Transverse colon (tissue), 4 donors: ENCODE results near the gene RIPOR1. TPM values are rescaled to one million over a fixed set of nuclear protein-coding genes. Genes with fewer than 3 reads are reported as not detected.

Source experiments
- DNase-seq: peaks from one replicate; pipeline ENCODE4 v3.0.0-alpha.2; 2019
- H3K27ac ChIP-seq, 4 donors: fragments of 200-600 bp; sonication (generic); 2 replicates each; pipeline ENCODE4 v1.5.1; 2016 to 2018; ENCODE audit warnings: inconsistent platforms in 4 of 4
- H3K27me3 ChIP-seq: fragments of 200-600 bp; sonication (generic); 2 replicates; pipeline ENCODE4 v1.5.1; 2017; ENCODE audit warnings: inconsistent platforms
- H3K36me3 ChIP-seq, 4 donors: fragments of 200-600 bp; sonication (generic); 2 replicates each; pipeline ENCODE4 v1.5.1; 2017 to 2019; ENCODE audit warnings: inconsistent platforms in 4 of 4
- H3K4me1 ChIP-seq, 4 donors: fragments of 200-600 bp; sonication (generic); 2 replicates each; pipeline ENCODE4 v1.5.1; 2017 to 2020; ENCODE audit warnings: inconsistent platforms in 4 of 4
- H3K4me3 ChIP-seq, 4 donors: fragments of 200-600 bp; sonication (generic); 1 replicate in 1 of 4; 2 replicates in 3 of 4; pipeline versions ENCODE4 v1.5.1 to v1.6.1; 2017 to 2019; ENCODE audit warnings: inconsistent platforms in 4 of 4
- H3K9me3 ChIP-seq, 2 donors: fragments of 200-600 bp; sonication (generic); 2 replicates each; pipeline ENCODE4 v1.5.1; 2017 to 2019; ENCODE audit warnings: inconsistent platforms in 2 of 2
- CTCF ChIP-seq, 5 experiments: fragments of 200-600 bp in 3 of 5; fragments of 450-650 bp in 2 of 5; sonication (generic) in 3 of 5; IDR thresholded peaks; 1 replicate in 2 of 5; 2 replicates in 3 of 5; pipeline ENCODE4 v1.5.1; 2016 to 2017; ENCODE audit warnings: antibody characterized with exemption in 5 of 5, inconsistent platforms in 3 of 5, mild to moderate bottlenecking in 2 of 5, moderate library complexity in 1 of 5
- EP300 ChIP-seq: sonication (generic); formaldehyde crosslinking; IDR thresholded peaks from one replicate; pipeline ENCODE4 v1.6.1; 2017; ENCODE audit warnings: antibody characterized with exemption, low read depth
- POLR2A ChIP-seq: fragments of 450-650 bp; IDR thresholded peaks from one replicate; pipeline ENCODE4 v1.6.1; 2016; ENCODE audit warnings: antibody characterized with exemption, mild to moderate bottlenecking, moderate library complexity
- POLR2AphosphoS5 ChIP-seq, 3 donors: sonication (generic); formaldehyde crosslinking; IDR thresholded peaks; one replicate each; pipeline ENCODE4 v1.6.1; 2016; ENCODE audit warnings: antibody characterized with exemption in 3 of 3
- WGBS, 2 donors: methylation state at CpG; one replicate each; pipeline ENCODE4 v1.1.5; 2018; ENCODE audit warnings: low coverage in 1 of 2; 5-methylcytosine and 5-hydroxymethylcytosine counted together
- in situ Hi-C, 4 donors: fragments of 200-750 bp; cut with MboI; loops; one replicate each; pipeline versions ENCODE4 v1.15.0 to v1.15.1; 2017; ENCODE audit warnings: low sequenced_read_pairs in 3 of 4, low pct_ligation_motif_present in 1 of 4, low pct_unique_long_range_greater_than_20kb in 1 of 4
- intact Hi-C: fragments of 100-400 bp; cut with DNase I; formaldehyde crosslinking; loops from one replicate; pipeline ENCODE4 v1.15.1; 2023; ENCODE audit warnings: low total_unique reads
- total RNA-seq, 4 donors: library from RNA; depleted of rRNA; stranded (reverse); fragments of >200 nt; gene quantifications; one replicate each; pipeline ENCODE4 v1.1.0, GENCODE V29; 2016

Gene RIPOR1
- total RNA-seq, 4 donors from 2014 or later = 11.2 to 141 (median 24.1) TPM

DNA sequence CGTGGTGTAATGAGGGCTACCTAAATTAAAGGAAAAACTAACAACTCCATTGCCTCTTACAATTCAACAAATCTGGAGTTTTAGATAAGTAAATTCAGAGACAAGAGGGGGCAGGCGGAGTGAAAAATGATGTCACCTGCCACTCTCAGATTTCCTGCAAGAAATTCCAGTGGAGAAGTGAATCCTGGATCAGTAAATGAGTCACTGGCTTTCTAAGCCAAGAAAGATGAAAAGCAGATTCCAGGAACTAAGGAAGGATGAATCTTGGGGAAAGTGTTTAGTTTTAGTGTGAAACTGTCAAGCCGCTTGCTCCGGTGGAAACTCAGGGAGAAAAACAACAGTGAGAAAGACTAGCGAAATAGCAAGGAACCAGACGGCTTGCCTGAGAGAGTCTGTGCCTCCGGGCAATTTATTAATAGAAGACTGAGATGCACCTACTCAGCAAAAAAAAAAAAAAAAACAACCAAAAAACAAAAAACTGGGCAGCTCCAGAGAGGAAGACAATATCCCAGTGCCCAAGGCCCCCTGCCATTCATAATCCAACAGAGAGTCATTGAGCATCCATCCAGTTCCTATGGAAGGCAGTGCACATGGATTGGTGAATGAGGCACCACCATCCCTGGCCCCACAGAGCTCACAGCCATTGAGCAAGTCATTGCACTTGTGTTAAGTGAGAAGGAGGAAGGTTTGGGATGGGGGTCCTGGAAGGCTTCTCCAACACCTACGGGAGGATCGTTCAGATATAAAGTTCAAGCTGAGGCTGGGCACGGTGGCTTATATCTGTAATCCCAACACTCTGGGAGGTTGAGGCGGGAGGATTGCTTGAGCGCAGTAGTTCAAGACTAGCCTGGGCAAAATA lies 12.1 kb upstream of the RIPOR1 start:
- H3K36me3 ChIP-seq = no peaks in the 10 kb centered on the region
- 81 to 88% methylated on average over 6 to 12 of the region's 12 CpGs for WGBS, 2 donors
- H3K4me3 ChIP-seq = no peak overlapping the region
- H3K4me1 ChIP-seq = peaks cover under 1 to 14% (median 5%) of the 10 kb centered on the region in 4 donors
- in situ Hi-C loops = no loop called here
- no peak for DNase-seq
- no peaks in the 10 kb centered on the region for H3K9me3 ChIP-seq
- intact Hi-C loops = no loop called here
- peak overlapping the region in 2 of 4 donors; percentile 34 to 55 for H3K27ac ChIP-seq
- TF ChIP-seq EP300 (no peak), POLR2AphosphoS5 (IDR thresholded peaks at IDR 0.05) (peak in 1 of 3 donors; percentile 17), POLR2A (no peak), CTCF (IDR thresholded peaks at IDR 0.05) (no peak)
- no peaks in the 10 kb centered on the region for H3K27me3 ChIP-seq

- intact Hi-C loops = no loop called here
- Histone ChIP-seq H3K27ac (peak overlapping the region in 2 of 4 donors; percentile 37 to 55), H3K4me3 (no peak overlapping the region), H3K9me3 (no peaks in the 10 kb centered on the region), H3K27me3 (no peaks in the 10 kb centered on the region), H3K4me1 (peaks cover 4 to 18% (median 9%) of the 10 kb centered on the region in 4 donors), H3K36me3 (no peaks in the 10 kb centered on the region)
- WGBS, 2 donors = 78 to 83% methylated on average over 3 of the region's 3 CpGs
- in situ Hi-C loops = no loop called here
- no peak for DNase-seq
- no peak for TF ChIP-seq POLR2AphosphoS5 (IDR thresholded peaks at IDR 0.05)
- no peak for TF ChIP-seq POLR2A
- TF ChIP-seq CTCF (IDR thresholded peaks at IDR 0.05) = no peak
- no peak for TF ChIP-seq EP300
Measured at GRCh38 chr16:67517155-67517445, 11.5 kb upstream of the RIPOR1 start.

GRCh38 chr16:67517661-67518423 lies 10.8 kb upstream of the RIPOR1 start:
- in situ Hi-C loops (no loop called here), intact Hi-C loops (no loop called here)
- no peaks in the 10 kb centered on the region for H3K27me3 ChIP-seq
- peaks cover 4 to 18% (median 9%) of the 10 kb centered on the region in 4 donors for H3K4me1 ChIP-seq
- DNase-seq = peak; percentile 28
- H3K27ac ChIP-seq = peak overlapping the region in 3 of 4 donors; percentile 24 to 77 (median 37)
- WGBS, 2 donors = 67 to 100% methylated on average over 1 to 11 of the region's 11 CpGs
- no peak overlapping the region for H3K4me3 ChIP-seq
- no peaks in the 10 kb centered on the region for H3K9me3 ChIP-seq
- no peaks in the 10 kb centered on the region for H3K36me3 ChIP-seq
- TF ChIP-seq EP300 (no peak), POLR2AphosphoS5 (IDR thresholded peaks at IDR 0.05) (no peak), CTCF (IDR thresholded peaks at IDR 0.05) (no peak), POLR2A (no peak)

GRCh38 chr16:67518676-67519075 lies 10.0 kb upstream of the RIPOR1 start:
- intact Hi-C loops (no loop called here), in situ Hi-C loops (no loop called here)
- Histone ChIP-seq H3K9me3 (no peaks in the 10 kb centered on the region), H3K4me1 (peaks cover 4 to 18% (median 9%) of the 10 kb centered on the region in 4 donors), H3K4me3 (no peak overlapping the region), H3K36me3 (no peaks in the 10 kb centered on the region), H3K27me3 (no peaks in the 10 kb centered on the region), H3K27ac (peak overlapping the region; percentile 24 to 77 (median 40))
- TF ChIP-seq EP300 (no peak), POLR2AphosphoS5 (IDR thresholded peaks at IDR 0.05) (no peak), CTCF (IDR thresholded peaks at IDR 0.05) (no peak), POLR2A (no peak)
- WGBS, 2 donors = 52 to 77% methylated on average over 4 to 8 of the region's 8 CpGs
- no peak for DNase-seq
